Measurements from ENCODE around the gene KIRREL3.
A peak's percentile ranks its signal among the peaks of the same experiment; 100 is the strongest.

The KIRREL3 gene

GRCh38 chr11:126479178-126479930 lies 521.2 kb downstream of the KIRREL3 start:
- DNase-seq = no peak

DNA sequence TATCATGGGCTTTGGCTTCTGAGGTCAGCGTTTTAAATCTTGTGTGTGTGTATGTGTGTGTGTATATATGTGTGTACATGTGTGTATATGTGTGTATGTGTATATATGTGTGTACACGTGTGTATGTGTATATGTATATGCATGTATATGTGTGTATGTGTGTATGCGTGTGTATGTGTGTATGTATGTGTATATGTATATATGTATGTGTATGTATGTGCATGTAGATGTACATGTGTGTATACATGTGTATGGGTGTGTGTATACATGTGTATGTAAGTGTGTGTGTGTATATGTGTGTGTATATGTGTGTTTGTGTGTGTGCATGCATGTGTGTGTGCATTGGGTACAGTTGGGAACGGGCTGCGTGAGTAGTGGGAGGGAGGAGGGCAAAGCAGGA lies 522.1 kb downstream of the KIRREL3 start:
- no peak for DNase-seq

DNA sequence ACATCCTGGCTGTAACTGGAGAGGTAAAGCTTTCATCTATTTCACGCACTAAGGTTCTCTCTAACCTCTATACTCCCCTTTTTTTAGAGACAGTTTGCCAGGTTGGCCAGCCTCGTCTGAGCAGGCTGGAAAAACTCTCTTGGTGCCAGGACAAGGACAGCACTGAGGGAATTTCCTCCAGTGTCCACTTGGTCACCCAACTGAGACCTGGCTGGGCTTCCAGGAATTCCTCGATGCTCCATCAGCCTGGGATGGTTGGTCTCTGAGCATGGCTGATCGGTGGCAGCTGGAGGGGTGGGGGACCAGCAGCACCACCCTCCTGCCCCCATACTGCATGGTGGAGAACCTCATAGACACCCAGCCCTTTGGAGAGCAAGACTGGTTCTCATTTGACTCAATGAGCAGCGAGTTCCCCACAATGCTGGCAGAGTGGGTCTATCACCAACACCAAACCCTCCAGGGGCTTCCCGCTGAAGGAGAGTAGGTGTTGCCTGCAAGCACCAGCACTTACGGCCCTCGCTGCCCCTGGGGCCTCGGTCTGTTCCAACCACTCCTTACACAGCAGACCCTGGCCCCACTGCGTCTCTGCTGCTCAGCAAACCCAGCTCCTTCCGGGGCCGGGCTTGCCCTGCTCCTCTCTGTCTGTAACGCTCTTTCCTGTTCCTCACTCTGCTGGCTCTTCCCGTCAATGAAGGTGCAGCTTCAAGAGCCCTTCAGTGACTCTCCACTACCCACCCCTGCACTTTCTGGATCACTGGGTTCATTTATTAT lies 522.9 kb downstream of the KIRREL3 start:
- no peak for DNase-seq

DNA sequence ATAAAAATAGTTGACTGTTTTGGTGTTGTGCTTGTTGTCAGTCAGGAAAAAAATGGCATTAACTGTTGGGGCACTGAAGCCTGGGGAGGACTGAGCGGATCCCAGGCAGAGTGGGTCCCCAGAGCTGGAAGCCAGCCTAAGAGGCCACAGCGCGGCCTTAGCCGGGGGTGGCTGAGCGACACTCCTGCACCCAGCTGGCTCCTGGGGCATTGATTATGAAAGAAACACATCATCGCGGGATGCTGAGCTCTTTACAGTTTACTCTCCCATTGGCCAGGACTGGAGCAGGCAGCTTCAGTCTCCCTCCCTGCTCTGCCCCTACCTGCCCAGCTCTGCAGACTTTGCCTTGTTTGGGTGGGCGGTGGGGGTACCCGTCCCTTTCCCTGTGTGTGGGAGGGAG lies 523.6 kb downstream of the KIRREL3 start:
- DNase-seq = no peak

GRCh38 chr11:126476266-126476924 lies 524.2 kb downstream of the KIRREL3 start:
- no peak for DNase-seq

- DNase-seq = no peak
Observed at GRCh38 chr11:126475014-126475991, 525.3 kb downstream of the KIRREL3 start.

DNA sequence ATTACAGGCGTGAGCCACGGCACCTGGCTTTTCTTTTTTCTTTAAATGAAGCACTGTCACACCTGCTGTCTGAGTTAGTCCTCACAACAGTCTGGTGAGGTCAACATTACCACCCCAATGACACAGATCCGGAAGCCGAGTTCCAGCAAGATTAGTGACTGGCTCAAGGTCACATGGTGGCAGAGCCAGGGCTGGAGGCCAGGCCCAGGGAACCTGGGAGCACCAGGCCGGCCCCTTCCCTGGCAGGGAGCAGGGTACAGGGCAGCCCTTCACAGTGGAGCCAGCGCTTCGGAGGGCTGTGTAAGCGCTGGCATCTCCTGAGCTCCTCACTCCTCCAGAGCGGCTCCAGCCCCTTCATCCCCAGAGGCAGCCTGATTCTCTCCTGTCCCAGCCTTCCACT lies 526.4 kb downstream of the KIRREL3 start:
- DNase-seq = no peak

DNA sequence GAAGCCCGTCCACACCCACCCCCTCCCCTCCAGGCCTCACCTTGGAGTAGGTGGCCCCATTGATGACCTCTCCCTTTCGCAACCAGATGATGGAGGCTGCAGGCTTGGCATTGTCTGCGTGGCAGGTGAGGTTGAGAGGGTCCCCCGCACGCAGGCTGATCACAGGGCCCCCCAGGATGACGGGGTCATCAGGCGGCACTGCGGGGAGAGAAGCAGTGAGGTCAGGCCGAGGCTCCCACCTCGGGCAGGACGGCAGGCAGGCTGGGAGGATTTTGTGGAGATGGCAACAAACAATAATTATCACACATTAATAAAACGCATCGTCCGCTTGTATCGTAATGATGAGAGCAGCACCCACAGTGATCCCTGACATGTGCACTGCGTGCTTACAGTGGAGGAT lies 527.3 kb downstream of the KIRREL3 start:
- no peak for DNase-seq

- no peak for DNase-seq
Observed at GRCh38 chr11:126469311-126469710, 531.3 kb downstream of the KIRREL3 start.

- peak; percentile 9 for DNase-seq
Observed at GRCh38 chr11:126468102-126468521, 532.5 kb downstream of the KIRREL3 start.

DNA sequence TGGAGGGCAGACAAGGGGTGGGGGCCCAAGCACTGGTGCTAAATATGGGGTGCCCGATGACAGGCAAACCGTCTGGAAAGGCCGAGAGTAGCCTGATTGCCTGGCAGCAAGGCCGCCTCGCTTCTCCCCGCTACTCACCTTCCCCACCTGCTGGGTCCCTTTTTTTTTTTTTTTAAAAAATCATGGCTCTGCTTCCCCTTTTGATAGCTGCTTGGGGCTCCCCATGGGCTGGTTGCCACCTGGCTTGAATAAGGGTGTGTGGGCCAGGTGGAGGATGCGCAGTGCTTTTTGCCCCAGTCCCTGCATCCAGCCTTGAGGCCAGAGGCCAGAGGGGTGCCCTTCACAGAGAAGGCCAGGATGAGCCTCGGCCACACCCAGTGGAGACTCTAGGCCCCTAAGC lies 533.1 kb downstream of the KIRREL3 start:
- DNase-seq = no peak

- no peak for DNase-seq
Observed at GRCh38 chr11:126467046-126467370, 533.6 kb downstream of the KIRREL3 start.

- DNase-seq = no peak
Observed at GRCh38 chr11:126466236-126467045, 534.1 kb downstream of the KIRREL3 start.

- DNase-seq = no peak
Observed at GRCh38 chr11:126465573-126466188, 534.9 kb downstream of the KIRREL3 start.

DNA sequence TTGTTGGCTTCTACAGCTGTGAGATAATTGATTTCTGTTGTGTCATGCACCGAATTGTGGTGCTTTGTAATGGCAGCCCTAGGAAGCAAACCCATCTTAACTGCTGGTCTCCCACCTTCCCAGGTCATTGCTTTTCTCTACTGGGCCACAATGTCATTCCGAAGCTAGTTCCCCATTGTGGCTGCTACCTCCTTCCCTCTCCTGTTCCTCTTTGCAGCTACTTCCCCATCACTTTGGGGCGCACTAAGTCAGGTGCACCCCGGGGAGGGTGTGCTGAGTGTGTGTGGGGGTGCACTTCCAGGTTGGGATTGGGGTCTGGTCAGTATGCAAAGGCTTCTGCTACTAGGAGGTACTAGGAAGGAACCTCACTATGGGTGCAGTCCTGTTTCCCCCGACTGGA lies 535.8 kb downstream of the KIRREL3 start:
- no peak for DNase-seq

DNA sequence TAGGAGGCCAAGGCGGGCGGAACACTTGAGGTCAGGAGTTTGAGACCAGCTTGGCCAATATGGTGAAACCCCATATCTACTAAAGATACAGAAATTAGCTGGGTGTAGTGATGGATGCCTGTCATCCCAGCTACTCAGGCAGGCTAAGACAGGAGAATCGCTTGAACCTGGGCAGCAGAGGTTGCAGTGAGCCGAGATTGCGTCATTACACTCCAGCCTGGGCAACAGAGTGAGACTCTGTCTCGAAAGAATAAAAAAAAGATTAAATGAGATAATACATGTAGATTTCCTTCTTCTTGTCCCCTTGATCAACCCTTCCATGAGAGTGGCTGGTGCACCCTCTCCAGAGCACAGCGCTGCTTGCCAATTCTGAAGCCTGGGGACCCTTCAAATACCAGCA lies 538.1 kb downstream of the KIRREL3 start:
- DNase-seq = no peak

DNA sequence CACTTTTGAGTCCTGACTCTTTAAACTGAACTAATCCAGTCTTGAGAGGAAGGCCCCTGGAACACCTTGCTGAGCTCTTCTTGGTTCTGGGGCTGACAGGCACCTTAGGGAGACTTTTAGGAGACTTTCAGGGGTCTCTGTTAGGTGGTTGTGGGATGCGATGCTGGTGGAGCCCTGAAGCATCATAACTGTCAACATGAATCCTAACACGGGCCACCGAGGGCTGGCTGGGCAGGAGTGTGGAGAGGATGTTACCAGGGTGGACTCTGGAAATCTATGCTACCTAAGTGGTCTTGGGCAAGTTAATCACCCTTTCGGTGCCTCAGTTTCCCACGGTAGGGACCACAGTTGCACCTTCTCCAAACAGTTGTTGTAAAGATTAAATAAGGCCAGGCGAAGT lies 538.6 kb downstream of the KIRREL3 start:
- no peak for DNase-seq

DNA sequence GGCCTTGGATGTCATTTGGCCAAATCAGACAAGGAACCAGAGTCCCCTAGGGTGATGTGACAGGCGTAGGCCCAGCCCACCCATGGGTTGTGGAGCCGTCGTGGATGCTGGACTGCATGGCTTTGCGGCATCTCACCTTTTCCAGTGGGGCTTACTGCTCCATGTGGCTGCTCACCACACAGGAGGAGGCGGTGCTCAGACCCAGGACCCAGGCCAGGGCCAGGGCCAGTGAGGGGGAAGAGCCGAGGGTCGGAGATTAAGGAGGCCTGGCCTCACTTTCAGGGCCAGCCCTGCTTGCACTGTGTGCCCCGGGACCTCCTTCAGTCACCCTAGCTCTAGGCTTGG lies 539.5 kb downstream of the KIRREL3 start:
- no peak for DNase-seq

DNA sequence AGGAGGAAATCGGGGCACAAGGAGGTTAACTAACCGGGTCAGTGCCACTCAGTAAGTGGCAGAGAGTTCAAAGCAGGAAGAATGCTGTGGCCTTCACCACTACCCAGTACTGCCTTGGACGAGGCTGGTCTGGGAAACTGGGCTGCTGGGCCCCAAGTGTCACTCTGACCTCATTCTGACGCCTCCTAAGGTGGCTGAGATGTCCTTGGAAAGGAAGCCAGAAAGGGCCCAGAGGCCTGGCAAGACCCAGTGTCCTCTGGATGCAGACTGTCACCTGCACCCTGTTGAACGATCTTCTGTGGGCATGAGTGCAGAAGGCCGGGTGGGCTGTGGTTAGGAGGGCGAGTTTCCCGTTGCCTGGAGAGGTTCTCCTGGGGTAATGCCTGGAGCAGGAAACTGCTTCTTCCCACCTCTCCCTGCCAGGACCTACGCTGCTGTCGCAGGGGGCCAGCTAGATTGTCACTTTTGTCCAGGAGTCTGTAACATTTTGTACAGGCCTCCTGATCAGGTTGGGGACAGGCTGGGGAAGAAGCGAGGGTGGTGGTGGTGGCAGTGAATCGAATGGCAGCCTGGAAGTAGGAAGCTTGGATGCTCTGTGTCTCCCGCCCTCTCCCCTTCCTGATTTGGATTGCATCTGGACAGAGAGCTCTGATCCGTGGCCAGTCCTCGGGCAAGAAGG lies 540.0 kb downstream of the KIRREL3 start:
- no peak for DNase-seq

DNA sequence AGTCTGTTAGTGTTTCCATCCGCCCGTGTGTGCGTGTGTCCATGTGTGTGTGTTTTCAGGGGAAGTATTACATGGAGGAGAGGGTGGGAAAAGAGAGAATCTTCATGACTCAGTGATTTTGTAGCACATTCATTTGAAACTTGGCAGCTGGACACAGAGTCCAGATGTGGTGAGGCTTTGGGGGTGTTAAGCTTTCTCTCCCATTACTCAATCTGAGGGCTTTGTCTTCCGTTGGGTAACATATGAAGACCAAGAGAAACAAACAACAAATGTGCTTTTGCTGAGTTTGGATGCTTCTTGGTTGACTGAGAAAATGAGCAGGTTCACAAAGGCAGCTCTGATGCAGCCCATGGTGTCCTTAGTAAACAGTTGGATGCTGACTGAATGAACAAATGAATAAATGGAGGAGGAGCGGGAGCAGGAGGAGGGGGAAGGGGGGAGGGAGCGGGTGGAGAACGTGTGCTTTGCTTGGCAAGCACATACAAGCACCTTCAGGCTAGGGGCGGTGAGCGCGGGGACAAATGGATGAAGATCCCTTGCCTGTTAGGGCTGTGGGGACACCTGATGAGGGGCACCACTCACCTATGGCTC lies 540.8 kb downstream of the KIRREL3 start:
- DNase-seq = no peak

DNA sequence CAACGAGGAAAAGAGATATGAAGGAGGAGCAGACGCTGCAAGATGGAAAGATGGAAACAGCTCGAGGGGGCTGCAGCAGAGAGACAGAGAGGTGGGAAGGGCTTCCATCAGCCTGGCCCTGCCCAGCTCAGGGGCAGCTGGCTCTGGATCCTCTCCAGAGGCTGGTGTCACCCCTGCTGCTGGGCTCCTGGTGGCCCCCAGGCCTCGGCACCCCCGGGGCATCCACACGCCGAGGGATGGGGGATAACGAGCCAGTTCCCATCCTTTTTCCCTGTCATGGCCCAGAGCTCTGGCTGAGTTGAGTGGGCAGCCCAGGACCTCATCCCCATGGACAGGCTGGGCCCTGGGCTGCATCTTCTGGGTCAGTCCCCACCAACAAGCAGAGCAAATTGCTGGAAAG lies 542.8 kb downstream of the KIRREL3 start:
- no peak for DNase-seq
